Astrocyte (in vitro differentiated cells and primary cell): ENCODE results near the gene HEY2. TPM values are rescaled to one million over a fixed set of nuclear protein-coding genes. Genes with fewer than 3 reads are reported as not detected.

Source experiments
- DNase-seq: peaks from one replicate; pipeline ENCODE4 v3.0.0-alpha.2; 2010; ENCODE audit warnings: low read depth
- FAIRE-seq: peaks from 2 replicates; lab custom pipeline; 2011; peaks lifted over from hg19 to GRCh38; lab: Jason Lieb, UNC
- H2AFZ ChIP-seq: 2 replicates; pipeline ENCODE4 v1.6.0; 2012; ENCODE audit warnings: low read depth, low read length, inconsistent platforms
- H3K27ac ChIP-seq: 2 replicates; pipeline ENCODE4 v1.5.1; 2011; ENCODE audit warnings: low read depth, low read length, inconsistent platforms
- H3K27me3 ChIP-seq: 2 replicates; pipeline ENCODE4 v1.6.0; 2011; ENCODE audit warnings: low read length, inconsistent platforms; ENCODE audit not compliant: insufficient read depth
- H3K36me3 ChIP-seq: 2 replicates; pipeline ENCODE4 v1.5.1; 2011; ENCODE audit warnings: low read length, inconsistent platforms; ENCODE audit not compliant: insufficient read depth
- H3K4me1 ChIP-seq: 2 replicates; pipeline ENCODE4 v1.5.1; 2011; ENCODE audit warnings: low read length, inconsistent platforms; ENCODE audit not compliant: insufficient read depth
- H3K4me2 ChIP-seq: 2 replicates; pipeline ENCODE4 v1.6.0; 2012; ENCODE audit warnings: low read length, inconsistent platforms
- H3K4me3 ChIP-seq: 2 replicates; pipeline ENCODE4 v1.5.1; 2011; ENCODE audit warnings: low read depth, mild to moderate bottlenecking, low read length, inconsistent platforms; ENCODE audit not compliant: insufficient read depth
- H3K79me2 ChIP-seq: 2 replicates; pipeline ENCODE4 v1.6.0; 2012; ENCODE audit warnings: mild to moderate bottlenecking, low read length, inconsistent platforms; ENCODE audit not compliant: insufficient read depth
- H3K9ac ChIP-seq: 2 replicates; pipeline ENCODE4 v1.6.0; 2012; ENCODE audit warnings: mild to moderate bottlenecking, low read length, inconsistent platforms
- H3K9me3 ChIP-seq: 2 replicates; pipeline ENCODE4 v1.5.1; 2012; ENCODE audit warnings: low read depth, mild to moderate bottlenecking, low read length, inconsistent platforms; ENCODE audit not compliant: insufficient read depth
- H4K20me1 ChIP-seq: 2 replicates; pipeline ENCODE4 v1.6.0; 2012; ENCODE audit warnings: low read length, inconsistent platforms; ENCODE audit not compliant: insufficient read depth
- H3K27ac Mint-ChIP-seq: one replicate; pipeline ENCODE4 v1.8.0; 2021; ENCODE audit warnings: mild to moderate bottlenecking, mixed read lengths; ENCODE audit not compliant: unreplicated experiment
- H3K27me3 Mint-ChIP-seq: one replicate; pipeline ENCODE4 v1.8.0; 2021; ENCODE audit warnings: low read depth, mixed read lengths; ENCODE audit not compliant: unreplicated experiment
- H3K36me3 Mint-ChIP-seq: one replicate; pipeline ENCODE4 v1.8.0; 2021; ENCODE audit warnings: low read depth, mixed read lengths; ENCODE audit not compliant: unreplicated experiment
- H3K4me1 Mint-ChIP-seq: one replicate; pipeline ENCODE4 v1.8.0; 2021; ENCODE audit warnings: low read depth, mixed read lengths; ENCODE audit not compliant: unreplicated experiment
- H3K4me3 Mint-ChIP-seq: one replicate; pipeline ENCODE4 v1.8.0; 2021; ENCODE audit warnings: mild to moderate bottlenecking, moderate library complexity, mixed read lengths; ENCODE audit not compliant: unreplicated experiment
- H3K9me3 Mint-ChIP-seq: one replicate; pipeline ENCODE4 v1.8.0; 2021; ENCODE audit warnings: mild to moderate bottlenecking, mixed read lengths; ENCODE audit not compliant: unreplicated experiment
- CTCF ChIP-seq: IDR thresholded peaks from 2 replicates; pipeline ENCODE4 v1.5.1; 2011; ENCODE audit warnings: low read depth, mild to moderate bottlenecking, inconsistent platforms, low read length, moderate library complexity; ENCODE audit not compliant: insufficient read depth
- EZH2 ChIP-seq: IDR thresholded peaks from 2 replicates; pipeline ENCODE4 v1.6.1; 2012; ENCODE audit warnings: mild to moderate bottlenecking, low read length, inconsistent platforms; ENCODE audit not compliant: insufficient read depth
- total RNA-seq: library from RNA; stranded (reverse); gene quantifications from 2 replicates; pipeline ENCODE4 v1.2.1, GENCODE V29; 2021

Gene HEY2
- total RNA-seq, 1 donor from 2014 or later: 1.0 TPM

- Mint-ChIP-seq H3K4me1 (peaks cover 6% of the 10 kb centered on the region), H3K27me3 (peaks cover 24% of the 10 kb centered on the region), H3K9me3 (no peaks in the 10 kb centered on the region), H3K27ac (peak overlapping the region; percentile 83), H3K36me3 (no peaks in the 10 kb centered on the region), H3K4me3 (peak overlapping the region; percentile 85)
- Histone ChIP-seq H2AFZ (peak overlapping the region; percentile 90), H3K27ac (peak overlapping the region; percentile 32), H3K36me3 (no peaks in the 10 kb centered on the region), H3K4me3 (peak overlapping the region; percentile 70), H4K20me1 (no peaks in the 10 kb centered on the region), H3K4me1 (peaks cover 15% of the 10 kb centered on the region), H3K27me3 (peaks cover 58% of the 10 kb centered on the region), H3K9me3 (no peaks in the 10 kb centered on the region), H3K4me2 (peak overlapping the region; percentile 95), H3K9ac (peak overlapping the region; percentile 74), H3K79me2 (no peaks in the 10 kb centered on the region)
- DNase-seq (no peak), FAIRE-seq (no peak)
- TF ChIP-seq EZH2: no peak
- no peak for TF ChIP-seq CTCF
Measured at GRCh38 chr6:125748406-125749172, 843 bp upstream of the HEY2 start.

DNA sequence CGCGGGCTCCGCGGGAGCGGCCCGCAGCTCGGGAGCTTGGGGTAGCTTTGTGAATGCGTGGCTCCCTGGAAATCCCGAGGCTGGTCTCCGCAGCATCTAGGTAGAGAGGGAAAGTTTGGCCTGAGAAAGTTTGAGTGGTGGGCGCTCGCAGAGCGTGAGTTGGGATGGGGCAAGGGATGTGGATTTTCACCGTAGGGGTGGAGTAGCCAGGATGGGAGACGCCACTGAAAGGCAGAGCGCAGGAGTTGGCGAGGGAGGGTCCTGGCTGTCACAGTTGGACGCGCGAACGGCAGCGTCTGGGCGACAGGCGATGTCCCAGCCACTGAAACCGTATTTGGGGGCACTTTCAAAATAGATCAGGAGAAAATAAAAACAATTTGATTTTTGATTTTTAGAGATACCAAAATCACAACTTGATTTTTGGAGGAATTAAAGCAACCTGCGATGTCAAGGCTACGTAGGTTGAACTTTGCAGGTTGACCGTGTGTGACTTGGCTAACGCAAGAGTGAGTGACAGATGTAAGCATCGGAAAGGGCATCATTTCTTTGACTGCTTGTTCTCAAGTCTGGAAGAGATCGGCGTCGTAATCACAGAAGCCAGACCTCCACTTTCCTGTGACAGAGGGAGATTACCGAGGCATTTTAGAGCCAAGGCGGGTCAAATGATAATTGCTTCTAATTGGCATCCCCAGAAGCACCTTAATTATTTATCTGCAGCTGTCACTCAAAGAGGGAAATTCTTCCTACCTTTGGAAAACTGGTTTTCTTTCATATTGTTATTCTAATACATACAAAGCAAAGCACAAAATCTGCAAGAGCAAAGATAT lies 646 bp downstream of the HEY2 start:
- Mint-ChIP-seq H3K4me3 (peak overlapping the region; percentile 87), H3K36me3 (no peaks in the 10 kb centered on the region), H3K27ac (no peak overlapping the region), H3K4me1 (peaks cover 6% of the 10 kb centered on the region), H3K9me3 (no peaks in the 10 kb centered on the region), H3K27me3 (peaks cover 24% of the 10 kb centered on the region)
- H3K4me1 ChIP-seq: peaks cover 15% of the 10 kb centered on the region
- peak overlapping the region; percentile 90 for H2AFZ ChIP-seq
- H3K9ac ChIP-seq: peak overlapping the region; percentile 81
- DNase-seq (no peak), FAIRE-seq (no peak)
- H3K4me2 ChIP-seq: peak overlapping the region; percentile 95
- H3K9me3 ChIP-seq: no peaks in the 10 kb centered on the region
- no peak for TF ChIP-seq CTCF
- TF ChIP-seq EZH2: no peak
- H4K20me1 ChIP-seq: no peaks in the 10 kb centered on the region
- peaks cover 56% of the 10 kb centered on the region for H3K27me3 ChIP-seq
- no peaks in the 10 kb centered on the region for H3K79me2 ChIP-seq
- no peaks in the 10 kb centered on the region for H3K36me3 ChIP-seq
- peak overlapping the region; percentile 45 for H3K27ac ChIP-seq
- peak overlapping the region; percentile 69 for H3K4me3 ChIP-seq
